ENCODE measurements around the gene SOCS3.

SOCS3 gene

GRCh38 chr17:78397681-78398101 is 37.8 kb upstream of the SOCS3 start:
- TF ChIP-seq SIN3A (IDR thresholded peaks at IDR 0.05; ENCODE audit: borderline replicate concordance, insufficient read depth, low read length) (no peak), POLR2AphosphoS5 (IDR thresholded peaks at IDR 0.05; ENCODE audit: low read depth, low read length) (no peak), TAF1 (IDR thresholded peaks at IDR 0.05; ENCODE audit: borderline replicate concordance, insufficient read depth, low read length) (no peak), FOXP2 (optimal IDR thresholded peaks at IDR 0.05; ENCODE audit: borderline replicate concordance, extremely low read depth, extremely low read length, insufficient read depth) (no peak)
- TF ChIP-seq, protein P1, sequence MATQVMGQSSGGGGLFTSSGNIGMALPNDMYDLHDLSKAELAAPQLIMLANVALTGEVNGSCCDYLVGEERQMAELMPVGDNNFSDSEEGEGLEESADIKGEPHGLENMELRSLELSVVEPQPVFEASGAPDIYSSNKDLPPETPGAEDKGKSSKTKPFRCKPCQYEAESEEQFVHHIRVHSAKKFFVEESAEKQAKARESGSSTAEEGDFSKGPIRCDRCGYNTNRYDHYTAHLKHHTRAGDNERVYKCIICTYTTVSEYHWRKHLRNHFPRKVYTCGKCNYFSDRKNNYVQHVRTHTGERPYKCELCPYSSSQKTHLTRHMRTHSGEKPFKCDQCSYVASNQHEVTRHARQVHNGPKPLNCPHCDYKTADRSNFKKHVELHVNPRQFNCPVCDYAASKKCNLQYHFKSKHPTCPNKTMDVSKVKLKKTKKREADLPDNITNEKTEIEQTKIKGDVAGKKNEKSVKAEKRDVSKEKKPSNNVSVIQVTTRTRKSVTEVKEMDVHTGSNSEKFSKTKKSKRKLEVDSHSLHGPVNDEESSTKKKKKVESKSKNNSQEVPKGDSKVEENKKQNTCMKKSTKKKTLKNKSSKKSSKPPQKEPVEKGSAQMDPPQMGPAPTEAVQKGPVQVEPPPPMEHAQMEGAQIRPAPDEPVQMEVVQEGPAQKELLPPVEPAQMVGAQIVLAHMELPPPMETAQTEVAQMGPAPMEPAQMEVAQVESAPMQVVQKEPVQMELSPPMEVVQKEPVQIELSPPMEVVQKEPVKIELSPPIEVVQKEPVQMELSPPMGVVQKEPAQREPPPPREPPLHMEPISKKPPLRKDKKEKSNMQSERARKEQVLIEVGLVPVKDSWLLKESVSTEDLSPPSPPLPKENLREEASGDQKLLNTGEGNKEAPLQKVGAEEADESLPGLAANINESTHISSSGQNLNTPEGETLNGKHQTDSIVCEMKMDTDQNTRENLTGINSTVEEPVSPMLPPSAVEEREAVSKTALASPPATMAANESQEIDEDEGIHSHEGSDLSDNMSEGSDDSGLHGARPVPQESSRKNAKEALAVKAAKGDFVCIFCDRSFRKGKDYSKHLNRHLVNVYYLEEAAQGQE (IDR thresholded peaks at IDR 0.05; ENCODE audit: insufficient read depth in 1 of 2, low read depth in 2 of 2, low read length in 2 of 2): no peak

- TF ChIP-seq, protein P1 (IDR thresholded peaks at IDR 0.05; ENCODE audit: insufficient read depth in 1 of 2, low read depth in 2 of 2, low read length in 2 of 2): no peak
- TF ChIP-seq POLR2AphosphoS5 (IDR thresholded peaks at IDR 0.05; ENCODE audit: low read depth, low read length): no peak
- TF ChIP-seq SIN3A (IDR thresholded peaks at IDR 0.05; ENCODE audit: borderline replicate concordance, insufficient read depth, low read length): no peak
- no peak for TF ChIP-seq TAF1 (IDR thresholded peaks at IDR 0.05; ENCODE audit: borderline replicate concordance, insufficient read depth, low read length)
- TF ChIP-seq FOXP2 (optimal IDR thresholded peaks at IDR 0.05; ENCODE audit: borderline replicate concordance, extremely low read depth, extremely low read length, insufficient read depth): no peak
Measured at GRCh38 chr17:78396441-78397337, 36.8 kb upstream of the SOCS3 start.

- TF ChIP-seq POLR2AphosphoS5 (IDR thresholded peaks at IDR 0.05; ENCODE audit: low read depth, low read length) (no peak), FOXP2 (optimal IDR thresholded peaks at IDR 0.05; ENCODE audit: borderline replicate concordance, extremely low read depth, extremely low read length, insufficient read depth) (no peak), TAF1 (IDR thresholded peaks at IDR 0.05; ENCODE audit: borderline replicate concordance, insufficient read depth, low read length) (no peak), SIN3A (IDR thresholded peaks at IDR 0.05; ENCODE audit: borderline replicate concordance, insufficient read depth, low read length) (no peak)
- TF ChIP-seq, protein P1 (IDR thresholded peaks at IDR 0.05; ENCODE audit: insufficient read depth in 1 of 2, low read depth in 2 of 2, low read length in 2 of 2): no peak
Measured at GRCh38 chr17:78395155-78395554, 35.3 kb upstream of the SOCS3 start.

DNA sequence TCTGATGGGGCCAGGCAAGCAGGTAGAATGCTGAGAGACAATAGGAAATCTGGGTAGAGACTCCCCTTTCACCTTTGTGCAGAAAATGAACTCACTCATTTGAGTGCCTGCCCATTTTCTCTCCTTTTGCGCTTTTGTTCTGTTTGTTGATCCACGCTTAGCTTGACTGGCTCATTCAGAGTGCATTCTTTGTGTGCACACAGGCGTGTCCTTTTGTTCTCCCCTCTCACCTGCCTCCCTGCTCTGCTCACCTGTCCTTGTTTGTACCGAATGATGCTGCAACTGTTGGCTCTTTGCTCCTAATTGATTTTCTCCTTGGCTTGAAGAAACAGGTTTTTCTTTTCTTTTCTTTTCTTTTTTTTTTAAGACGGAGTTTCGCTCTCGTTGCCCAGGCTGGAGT is 34.3 kb upstream of the SOCS3 start:
- TF ChIP-seq TAF1 (IDR thresholded peaks at IDR 0.05; ENCODE audit: borderline replicate concordance, insufficient read depth, low read length) (no peak), SIN3A (IDR thresholded peaks at IDR 0.05; ENCODE audit: borderline replicate concordance, insufficient read depth, low read length) (no peak), FOXP2 (optimal IDR thresholded peaks at IDR 0.05; ENCODE audit: borderline replicate concordance, extremely low read depth, extremely low read length, insufficient read depth) (no peak), POLR2AphosphoS5 (IDR thresholded peaks at IDR 0.05; ENCODE audit: low read depth, low read length) (no peak)
- TF ChIP-seq, protein P1 (IDR thresholded peaks at IDR 0.05; ENCODE audit: insufficient read depth in 1 of 2, low read depth in 2 of 2, low read length in 2 of 2): no peak

All from PFSK-1 (cell line).